ENCODE measurements around the gene CSKMT.

DNA sequence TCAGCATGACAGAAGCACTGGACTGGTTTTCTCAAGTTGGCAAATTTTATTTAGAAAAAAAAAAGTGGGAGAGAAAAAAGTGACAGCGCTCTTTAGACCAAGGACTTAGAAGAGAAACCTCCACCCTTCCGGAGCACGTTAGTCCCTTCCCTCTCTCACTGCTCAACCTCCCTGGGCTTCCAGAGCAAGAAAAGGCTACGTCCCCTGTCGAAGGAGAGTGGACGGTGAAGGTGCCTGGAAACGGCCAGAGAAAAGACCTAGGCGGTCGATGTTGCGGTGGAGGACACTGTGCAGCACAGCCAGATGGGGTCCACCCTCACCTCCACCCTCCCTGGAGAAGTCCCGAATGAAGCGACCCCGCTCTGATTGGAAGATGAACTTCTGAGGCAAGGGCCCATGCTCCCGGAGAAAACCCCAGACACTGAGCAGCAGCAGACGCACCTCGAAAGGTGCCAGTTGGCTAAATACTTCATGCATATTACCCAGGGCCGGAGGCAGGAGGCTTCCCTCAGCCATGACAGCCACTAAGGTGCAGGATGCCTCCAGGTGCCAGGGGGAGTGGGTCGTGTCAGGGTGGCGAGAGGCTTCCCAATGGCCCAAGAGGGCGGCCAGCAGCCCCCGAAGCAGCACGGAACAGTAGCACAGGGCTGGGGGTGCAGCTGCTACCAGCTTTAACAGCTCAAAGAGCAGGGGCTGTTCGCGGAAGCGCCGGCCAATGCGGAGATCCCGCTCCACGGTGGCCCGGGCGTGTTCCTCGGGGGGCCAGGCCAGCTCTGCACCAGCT is 18.1 kb upstream of the CSKMT start:
- no peak for TF ChIP-seq POLR2A (IDR thresholded peaks at IDR 0.05)
- TF ChIP-seq, protein P1, sequence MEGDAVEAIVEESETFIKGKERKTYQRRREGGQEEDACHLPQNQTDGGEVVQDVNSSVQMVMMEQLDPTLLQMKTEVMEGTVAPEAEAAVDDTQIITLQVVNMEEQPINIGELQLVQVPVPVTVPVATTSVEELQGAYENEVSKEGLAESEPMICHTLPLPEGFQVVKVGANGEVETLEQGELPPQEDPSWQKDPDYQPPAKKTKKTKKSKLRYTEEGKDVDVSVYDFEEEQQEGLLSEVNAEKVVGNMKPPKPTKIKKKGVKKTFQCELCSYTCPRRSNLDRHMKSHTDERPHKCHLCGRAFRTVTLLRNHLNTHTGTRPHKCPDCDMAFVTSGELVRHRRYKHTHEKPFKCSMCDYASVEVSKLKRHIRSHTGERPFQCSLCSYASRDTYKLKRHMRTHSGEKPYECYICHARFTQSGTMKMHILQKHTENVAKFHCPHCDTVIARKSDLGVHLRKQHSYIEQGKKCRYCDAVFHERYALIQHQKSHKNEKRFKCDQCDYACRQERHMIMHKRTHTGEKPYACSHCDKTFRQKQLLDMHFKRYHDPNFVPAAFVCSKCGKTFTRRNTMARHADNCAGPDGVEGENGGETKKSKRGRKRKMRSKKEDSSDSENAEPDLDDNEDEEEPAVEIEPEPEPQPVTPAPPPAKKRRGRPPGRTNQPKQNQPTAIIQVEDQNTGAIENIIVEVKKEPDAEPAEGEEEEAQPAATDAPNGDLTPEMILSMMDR (IDR thresholded peaks at IDR 0.05), result no peak
